ENCODE measurements around the gene SLC34A1.
"Not testable (repeated sequence)": the region's sequence is repeated elsewhere in the genome, so short reads cannot be mapped to it uniquely, and the experiment has no call there.

The SLC34A1 gene

DNA sequence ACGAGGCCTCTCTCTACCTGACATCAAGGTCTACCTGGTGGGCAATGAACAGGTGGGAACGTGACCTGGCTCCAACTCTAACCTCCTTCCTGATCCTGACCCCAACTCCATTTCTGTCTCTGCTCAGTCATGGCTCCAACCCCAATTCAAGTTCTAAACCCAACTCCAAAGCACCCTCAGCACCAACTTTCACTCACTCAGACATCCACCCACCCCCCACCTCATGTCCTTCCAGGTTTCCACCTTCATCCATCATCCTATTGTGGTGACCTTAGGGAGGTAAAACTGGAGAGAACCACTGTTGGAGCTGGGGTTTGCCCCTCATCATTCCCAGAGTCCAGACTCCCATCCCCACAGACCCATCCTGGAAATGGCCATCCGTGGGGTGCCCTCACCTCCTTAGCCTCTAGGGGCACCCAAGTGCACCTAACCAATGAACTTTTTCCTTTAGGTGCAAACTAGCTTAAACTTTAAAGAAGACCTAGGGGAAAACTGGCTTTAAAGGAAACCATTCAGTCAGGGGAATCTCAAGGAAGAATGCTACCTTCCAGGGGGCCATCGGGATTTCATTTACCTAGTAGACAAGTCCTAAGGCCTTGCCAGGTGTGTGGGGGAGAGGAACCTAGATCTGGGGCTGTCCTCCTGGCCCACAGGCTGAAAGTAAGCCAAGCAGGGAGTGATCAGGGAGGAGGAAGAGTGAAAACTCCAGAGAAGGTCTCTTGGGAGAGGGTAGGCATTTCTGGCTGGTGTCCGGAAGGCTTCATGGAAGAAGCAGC is 15.2 kb upstream of the SLC34A1 start:
- no peak for DNase-seq

DNA sequence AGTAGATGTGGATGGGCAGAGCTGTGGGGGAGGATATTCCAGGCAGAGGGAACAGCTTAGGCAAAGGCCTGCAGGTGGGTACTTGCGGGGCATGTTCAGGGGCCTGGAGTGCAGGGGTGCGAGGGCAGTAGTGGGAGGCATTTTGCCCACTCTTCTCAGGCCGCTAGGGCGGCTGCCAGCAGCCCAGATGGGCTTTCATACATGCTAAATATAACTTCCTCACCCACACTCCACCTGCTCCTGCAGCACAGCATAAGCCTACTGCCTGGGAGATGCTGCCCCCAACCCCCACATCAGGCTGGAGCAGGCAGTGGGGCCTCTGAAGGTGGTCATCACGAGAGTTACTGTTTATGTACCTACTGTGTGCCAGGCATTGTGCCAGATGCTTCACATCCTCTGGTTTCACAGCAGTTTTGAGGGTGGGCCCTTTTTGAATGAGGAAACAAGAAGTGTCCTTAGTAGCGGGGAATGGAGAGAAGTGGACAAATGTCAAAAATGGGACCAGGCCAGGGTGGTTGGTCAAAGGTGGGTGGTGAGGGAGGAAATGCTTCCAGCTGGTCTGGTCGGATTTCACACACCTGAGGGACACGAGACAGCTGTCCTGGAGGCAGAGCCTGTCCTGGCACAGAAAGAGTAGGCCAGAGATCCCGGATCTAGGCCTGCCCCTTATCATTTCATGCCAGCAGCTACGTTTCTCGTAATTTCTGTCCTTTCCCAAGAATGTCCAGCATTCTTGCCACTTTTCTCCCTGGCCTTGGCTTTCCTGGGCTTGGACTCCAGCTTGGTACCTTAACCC is 14.4 kb upstream of the SLC34A1 start:
- DNase-seq: no peak

DNA sequence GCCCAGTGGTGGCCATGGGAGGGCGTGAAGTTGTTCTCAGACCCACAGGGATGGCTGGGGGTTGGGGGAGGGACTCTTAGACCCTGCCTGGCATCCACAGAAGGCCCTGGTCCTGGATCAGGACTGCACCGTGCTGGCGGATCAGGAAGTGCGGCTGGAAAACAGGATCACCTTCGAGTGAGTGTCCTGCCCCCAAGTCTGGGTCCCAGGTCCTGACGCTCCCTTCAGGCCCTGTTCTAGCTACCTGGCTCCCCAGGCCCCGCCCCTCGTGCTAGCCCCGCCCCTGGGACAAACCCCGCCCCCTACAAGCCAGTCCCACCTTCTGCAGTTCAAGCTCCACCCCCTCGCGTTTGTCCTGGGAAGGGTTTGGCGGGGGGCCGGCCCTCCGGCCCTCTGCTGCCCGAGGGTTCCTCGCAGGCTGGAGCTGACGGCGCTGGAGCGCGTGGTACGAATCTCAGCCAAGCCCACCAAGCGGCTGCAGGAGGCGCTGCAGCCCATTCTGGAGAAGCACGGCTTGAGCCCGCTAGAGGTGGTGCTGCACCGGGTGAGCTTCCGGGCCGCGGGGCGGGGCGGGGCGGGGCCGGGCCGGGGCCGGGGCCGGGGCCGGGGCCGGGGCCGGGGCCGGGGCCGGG is 13.6 kb upstream of the SLC34A1 start:
- no peak for DNase-seq

DNA sequence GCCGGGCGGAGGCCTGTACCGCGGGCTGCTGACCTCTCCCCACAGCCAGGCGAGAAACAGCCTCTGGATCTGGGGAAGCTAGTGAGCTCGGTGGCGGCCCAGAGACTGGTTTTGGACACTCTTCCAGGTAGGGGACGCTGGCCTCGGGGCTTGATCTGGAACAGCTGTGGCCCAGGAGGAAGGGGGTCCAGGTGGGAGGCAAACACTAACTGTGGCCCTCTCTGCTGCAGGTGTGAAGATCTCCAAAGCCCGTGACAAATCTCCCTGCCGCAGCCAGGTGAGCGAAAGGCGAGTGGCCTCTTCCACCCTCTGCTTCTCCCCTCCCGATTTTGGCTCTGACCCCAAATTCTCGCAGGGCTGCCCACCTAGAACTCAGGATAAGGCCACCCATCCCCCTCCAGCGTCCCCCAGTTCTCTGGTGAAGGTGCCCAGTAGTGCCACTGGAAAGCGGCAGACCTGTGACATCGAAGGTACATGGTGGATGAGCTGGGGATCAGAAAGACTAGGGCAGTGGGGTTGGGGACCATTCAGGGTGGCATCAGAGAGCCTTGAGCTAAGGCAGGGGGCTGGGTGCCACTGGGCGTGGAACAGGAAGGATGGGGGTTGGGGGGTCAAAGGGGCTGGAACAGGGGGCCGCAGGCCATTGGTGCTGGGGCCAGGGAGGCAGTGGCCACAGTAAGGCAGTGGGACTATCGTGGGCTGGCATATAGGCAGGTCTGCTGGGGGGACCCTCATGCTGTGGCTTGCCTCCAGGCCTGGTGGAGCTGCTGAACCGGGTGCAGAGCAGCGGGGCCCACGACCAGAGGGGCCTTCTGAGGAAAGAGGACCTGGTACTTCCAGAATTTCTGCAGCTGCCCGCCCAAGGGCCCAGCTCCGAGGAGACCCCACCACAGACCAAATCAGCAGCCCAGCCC is 12.9 kb upstream of the SLC34A1 start:
- no peak for DNase-seq

DNA sequence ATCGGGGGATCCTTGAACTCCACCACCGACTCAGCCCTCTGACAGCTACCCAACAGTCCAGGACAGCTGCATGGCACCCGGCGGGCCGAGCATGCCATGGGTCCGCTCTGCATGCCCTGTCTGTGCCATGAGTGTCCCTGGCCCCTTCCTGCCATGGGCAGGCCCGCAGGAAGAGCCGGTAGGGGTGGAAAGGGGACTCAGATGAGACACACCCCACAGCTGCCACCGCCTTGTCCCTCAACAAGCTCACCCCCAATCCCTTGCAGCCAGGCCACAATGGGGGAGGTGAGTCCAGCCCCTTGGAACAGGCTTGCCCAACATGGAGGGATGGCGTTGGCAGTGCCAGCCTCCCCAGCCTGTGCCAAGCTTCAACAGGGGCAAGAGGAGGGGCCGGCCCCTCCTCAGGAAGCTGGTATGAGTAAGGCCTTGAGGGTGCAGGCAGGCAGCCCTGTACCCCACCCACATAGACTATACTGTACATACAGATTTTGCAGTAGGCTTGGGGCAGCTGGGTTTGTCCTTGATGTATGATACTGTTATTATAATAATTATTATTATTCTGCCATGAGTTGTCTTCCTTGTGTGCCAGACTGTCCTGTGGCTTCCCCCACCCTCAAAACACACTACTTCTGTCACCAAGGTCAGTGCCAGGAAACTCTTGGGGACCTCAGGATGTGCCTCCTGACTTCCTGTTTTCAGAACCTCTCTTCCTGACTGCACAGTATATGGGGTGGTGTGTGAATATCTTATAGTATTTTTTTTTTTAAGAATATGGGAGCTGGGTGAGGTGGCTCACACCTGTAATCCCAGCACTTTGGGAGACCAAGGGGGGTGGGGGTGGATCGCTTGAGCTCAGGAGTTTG is 12.0 kb upstream of the SLC34A1 start:
- no peak for DNase-seq

DNA sequence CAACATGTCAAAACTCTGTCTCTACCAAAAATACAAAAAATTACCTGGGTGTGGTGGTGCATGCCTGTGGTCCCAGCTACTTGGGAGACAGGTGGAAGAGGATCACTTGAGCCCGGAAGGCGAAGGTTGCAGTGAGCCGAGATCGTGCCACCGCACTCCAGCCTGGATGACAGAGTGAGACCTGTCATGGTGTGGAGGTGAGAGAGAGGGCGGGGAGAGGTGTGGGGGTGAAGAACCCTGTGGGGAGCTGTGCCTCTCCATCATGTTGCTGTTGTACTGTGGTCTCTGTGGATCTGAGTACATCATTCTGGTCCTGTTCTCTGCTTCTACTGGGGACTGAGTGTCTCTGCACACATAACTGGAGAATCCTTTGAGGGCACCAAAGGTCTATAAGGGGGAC is 11.3 kb upstream of the SLC34A1 start:
- DNase-seq: no peak

DNA sequence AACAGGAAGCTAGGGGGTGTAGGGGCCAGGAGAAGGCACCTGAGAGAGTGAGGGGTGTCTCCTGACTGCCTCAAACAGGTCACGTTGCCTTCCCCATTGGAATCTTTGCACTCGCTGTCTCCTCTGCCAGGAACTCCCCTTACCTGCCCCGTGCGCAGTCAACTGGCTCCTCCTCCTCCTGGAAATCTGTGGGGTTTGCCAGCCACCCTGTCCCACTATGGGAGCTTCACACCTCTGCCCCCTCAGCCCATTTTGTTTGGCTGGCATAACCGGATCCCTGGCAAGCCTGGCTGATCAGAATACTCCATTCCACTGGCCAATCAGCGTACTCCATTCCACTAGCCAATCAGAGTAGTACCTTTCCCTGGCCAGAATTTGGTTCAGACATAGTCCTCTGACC is 10.4 kb upstream of the SLC34A1 start:
- no peak for DNase-seq

DNA sequence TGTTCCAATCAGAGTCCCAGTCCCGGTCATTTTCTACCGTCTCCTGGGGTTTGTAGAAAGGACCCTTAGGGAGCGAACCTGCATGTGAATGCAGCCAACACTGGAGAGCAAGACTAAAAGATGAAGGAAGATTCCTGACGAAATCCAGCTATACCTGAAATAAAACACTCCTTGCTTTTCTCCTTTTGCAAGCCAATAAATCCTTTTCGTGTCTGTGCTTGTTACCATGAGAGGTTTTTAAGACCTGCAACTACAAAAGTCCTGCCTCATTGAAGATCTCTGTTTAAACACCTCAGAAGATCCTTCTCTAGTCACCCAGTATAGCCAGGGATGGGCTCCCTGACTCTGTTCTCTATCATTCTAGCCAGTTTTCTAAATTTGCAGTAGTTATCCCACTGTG is 10.0 kb upstream of the SLC34A1 start:
- no peak for DNase-seq

DNA sequence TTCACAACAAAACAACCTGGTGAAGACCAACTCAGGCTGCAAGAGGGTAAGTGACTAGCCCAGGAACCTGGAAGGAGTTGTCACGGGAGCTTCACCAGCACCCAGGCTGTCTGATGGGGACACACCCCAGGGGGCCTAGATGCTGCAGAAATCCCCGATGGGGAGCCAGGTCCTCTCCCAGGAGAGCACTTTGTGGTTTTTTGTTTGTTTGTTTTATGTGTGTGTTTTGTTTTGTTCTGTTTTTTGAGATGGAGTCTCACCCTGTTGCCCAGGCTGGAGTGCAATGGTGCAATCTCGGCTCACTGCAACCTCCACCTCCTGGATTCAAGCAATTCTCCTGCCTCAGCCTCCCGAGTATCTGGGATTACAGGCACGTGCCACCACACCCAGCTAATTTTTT is 8.7 kb upstream of the SLC34A1 start:
- DNase-seq: not testable (repeated sequence)

DNA sequence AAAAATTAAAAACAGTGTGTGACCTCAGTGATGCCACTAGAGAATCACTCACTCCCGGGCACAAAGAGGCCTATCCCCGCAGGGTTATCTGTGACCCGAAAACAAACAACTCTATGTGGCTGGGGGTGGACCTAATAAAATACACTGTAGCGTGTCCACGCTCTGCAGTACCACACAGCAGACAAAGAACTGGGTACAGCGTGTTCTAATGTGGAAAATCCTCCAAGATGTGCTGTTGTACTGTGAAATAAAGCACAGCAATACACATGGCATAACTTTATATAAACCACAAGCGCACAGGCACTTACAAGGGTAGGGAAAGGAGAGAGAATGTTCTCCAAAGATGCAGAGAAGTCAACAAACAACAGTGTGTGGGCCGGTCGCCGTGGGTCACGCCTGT is 8.1 kb upstream of the SLC34A1 start:
- DNase-seq: no peak

DNA sequence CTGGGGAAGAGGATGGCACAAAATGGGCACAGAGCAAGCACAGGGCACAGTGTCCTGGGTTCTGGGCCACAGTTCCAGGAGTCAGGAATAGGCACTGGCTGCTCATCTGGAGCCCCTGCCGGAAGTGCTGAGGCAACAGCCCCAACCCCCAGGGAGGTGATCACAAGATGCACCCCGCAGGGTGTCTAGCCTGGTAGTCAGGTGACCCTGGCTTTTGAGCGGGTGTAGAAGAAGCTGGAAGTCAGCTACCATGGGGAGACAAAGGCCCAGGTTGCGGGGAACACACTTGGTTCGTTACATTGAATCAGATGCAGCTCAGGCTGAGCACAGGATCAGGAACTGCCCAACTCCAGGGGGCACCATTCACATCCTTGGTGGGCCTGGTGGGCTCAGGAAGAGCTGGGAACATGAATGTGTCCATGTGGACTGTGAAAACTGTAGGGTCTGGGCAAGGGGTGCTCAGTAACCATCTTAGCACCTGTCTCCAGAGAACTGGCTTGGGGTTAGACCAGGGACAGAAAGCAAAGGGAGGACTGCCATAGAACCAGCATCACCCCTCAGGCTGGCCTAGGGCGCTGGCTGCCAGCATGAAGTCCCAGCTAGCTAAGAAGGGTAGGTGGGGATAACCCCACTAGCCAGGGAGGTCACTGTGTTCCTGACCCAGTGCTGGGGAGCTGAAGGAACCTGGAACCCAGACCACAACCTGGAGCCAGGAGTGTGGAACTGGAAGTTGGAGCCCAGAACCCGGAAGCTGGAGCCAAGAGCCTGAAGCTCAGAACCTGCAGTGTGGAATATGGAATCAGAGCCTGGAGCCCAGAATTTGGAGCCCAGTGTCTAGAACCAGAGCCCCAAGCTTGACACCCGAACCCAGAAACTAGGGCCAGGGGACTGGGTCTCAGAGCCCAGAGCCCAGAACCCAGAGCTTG is 6.1 kb upstream of the SLC34A1 start:
- DNase-seq: no peak

DNA sequence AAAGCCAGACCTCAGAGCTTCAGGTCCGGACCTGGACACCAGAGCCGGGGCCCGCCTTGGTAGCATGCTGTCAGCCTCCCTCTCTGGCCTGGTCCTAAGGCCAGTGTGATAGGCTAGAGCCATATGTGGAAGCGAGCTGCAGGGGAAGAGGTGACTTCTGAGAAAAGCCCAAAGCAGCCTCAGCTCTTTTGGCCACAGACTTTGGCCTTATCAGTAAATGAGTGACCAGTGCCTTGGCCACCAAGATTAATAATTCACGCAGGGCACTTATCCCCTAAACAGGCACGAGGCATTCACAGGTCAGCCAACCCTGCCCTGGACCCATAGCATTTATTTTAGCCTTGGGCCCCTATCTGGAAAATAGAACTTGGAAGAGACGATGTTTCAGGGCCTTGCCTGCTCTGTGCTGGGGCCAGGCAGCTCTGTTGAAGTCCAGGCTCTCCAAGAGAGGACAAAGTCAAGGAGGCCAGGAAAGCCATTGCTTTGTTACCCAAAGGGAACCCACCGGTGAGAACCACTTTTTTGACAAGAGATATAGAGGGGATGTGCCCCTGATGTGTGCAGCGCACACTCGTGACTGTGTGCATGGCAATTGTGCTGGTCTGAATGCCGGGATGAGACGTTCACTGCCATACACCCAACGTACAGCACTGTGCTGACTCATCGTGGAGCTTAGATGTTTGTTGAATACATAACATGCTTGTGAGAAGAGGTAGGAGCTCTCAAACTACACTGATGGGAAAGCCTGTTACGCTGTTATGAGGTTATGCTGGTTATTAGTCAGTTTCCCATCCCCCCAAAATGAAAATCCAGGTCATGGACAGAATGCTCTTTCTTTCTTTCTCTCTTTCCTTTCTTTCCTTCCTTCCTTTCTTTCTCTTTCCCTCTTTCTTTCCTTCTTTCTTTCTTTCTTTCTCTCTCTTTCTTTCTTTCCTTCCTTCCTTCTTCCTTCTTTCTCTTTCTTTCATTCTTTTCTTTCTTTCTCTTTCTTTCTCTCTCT is 5.0 kb upstream of the SLC34A1 start:
- no peak for DNase-seq

DNA sequence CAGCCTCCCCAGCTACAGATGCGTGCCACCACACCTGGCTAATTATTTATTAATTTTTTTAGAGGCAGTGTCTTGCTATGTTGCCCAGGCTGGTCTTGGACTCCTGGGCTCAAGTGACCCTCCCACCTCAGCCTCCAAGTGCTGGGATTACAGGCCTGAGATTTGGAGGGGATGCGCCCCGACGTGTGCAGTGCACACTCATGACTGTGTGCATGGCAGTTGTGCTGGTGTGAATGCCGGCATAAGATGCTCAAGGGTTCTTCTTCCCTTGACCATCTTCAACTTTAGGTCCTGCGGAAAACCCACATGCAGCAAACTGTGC is 3.5 kb upstream of the SLC34A1 start:
- no peak for DNase-seq

DNA sequence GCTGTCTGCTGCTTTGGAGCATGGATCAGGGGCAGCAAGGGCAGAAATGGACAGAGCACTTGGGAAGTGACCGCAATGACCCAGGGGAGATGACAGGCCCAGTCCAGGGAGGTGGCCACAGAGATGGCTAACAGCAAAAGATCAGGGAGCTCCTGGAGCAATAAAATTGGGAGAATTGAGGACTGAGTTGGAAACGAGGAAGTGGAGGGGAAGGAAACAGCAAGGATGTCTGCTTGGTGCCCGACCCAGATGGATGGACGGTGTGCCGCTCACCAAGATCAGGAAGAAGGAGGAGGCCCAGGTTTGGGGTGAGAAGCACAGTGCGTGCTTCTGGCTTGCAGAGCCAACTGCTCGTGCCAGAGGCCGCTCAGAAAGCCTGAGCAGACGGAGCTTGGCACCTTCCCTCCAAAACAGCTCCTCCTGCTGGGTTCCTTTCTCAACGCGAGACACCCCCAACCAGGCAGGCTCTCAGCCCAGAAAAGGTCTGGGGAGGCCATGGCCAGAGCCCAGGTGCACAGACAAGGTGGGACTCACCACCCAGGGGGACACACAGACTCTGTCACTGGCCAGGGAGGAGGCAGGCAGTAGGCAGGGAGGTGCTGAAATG is 1.7 kb upstream of the SLC34A1 start:
- DNase-seq: peak; percentile 27

DNA sequence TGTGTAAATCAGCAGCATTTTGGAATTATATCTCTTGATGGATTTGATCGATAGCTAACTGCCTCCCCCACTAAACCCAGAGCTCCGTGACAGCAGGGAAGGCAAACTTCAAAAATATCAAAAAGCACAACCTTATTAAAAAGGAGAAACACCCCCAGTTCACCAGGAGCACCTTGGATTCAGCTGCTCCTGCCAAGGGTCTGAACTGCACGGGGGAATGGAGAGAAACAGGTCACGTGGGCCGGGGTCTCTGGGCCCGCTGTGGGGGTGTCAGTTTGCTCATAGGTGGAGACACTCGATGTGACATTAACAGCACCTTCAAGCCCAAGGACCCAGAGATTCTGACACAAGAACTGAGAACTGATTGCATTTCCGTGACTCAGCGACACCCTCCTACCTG is 1.1 kb upstream of the SLC34A1 start:
- DNase-seq: no peak

DNA sequence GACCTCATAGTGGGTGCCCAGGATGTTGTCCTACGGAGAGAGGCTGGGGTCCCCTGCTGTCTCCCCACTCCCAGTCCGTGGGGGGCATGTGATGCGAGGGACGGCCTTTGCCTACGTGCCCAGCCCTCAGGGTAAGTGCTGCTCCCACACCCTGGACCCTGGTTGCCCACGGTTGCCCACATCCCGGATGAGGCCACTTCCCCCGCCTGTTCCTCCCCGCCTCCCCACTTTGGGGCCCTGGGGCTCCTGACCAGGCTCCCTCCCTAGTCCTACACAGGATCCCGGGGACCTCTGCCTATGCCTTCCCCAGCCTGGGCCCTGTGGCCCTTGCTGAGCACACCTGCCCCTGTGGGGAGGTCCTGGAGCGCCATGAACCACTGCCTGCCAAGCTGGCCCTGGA is 1.5 kb downstream of the SLC34A1 start:
- DNase-seq: no peak

DNA sequence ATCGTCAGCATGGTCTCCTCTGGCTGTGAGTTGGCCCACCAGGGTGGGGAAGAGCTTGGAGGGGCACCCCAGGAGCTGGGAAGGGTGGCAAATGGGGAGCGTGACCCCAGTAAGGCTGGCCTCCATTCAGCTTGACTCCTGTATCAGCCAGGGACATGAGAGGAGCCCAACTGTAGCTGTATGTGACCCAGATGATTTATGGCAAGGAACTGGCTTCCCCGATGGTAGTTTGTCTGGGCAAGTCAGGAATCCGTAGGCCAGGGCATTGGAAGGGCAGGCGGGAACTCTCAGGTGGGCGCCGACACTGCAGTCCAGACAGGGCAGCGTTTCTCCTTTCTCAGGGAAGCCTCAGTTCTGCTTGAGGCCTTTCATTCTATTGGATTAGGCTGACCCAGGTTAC is 2.3 kb downstream of the SLC34A1 start:
- DNase-seq: no peak

DNA sequence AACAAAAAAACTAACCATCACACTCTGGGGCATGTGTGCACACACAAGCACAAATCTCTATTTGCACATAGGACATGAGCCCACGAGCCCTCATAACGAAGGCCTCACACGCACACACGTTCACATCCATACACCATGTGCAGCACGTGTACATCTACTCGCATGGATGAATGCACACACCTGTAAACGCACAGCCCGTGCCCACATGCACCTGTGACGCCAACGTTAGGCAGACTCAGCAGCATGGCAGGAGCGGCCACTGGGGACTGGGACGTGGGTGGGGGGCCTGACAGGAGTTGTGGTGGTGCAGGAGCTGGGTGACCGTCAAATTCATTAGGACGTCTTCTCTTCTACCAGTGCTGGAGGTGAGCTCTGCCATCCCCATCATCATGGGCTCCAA is 3.2 kb downstream of the SLC34A1 start:
- DNase-seq: no peak

DNA sequence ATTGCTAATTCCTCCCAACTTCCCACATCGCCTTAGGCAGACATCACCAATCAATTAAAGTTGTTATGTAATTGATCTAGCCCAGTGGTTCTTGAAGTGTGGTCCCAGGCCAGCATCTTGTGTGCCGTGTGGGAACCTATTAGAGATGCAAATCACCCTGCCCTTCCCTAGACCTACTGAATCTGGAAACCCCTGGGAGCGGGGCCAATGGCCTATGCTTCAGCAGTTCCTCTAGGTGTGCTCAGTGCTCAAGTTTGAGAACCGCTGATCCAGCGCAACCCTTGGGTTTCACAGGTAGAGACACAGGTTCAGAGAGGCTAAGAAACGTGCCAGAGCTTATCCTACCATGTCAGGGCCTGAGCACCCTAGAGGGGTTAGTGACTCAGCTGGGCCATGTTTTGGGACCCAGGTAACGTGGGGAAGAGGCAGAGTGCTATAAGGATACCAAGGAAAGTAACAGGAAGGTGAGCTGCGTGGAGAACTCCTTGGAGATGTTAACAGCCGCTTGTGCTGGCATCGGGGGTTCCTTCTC is 4.4 kb downstream of the SLC34A1 start:
- no peak for DNase-seq
